ENCODE results near the gene CNOT3. TPM values are rescaled to one million over a fixed set of nuclear protein-coding genes. Genes with fewer than 3 reads are reported as not detected.
"Not testable (repeated sequence)": the region's sequence is repeated elsewhere in the genome, so short reads cannot be mapped to it uniquely, and the experiment has no call there.

Gene CNOT3
- total and polyA plus RNA-seq, 2 experiments from 2014 or later: 39.7 to 47.0 TPM

DNA sequence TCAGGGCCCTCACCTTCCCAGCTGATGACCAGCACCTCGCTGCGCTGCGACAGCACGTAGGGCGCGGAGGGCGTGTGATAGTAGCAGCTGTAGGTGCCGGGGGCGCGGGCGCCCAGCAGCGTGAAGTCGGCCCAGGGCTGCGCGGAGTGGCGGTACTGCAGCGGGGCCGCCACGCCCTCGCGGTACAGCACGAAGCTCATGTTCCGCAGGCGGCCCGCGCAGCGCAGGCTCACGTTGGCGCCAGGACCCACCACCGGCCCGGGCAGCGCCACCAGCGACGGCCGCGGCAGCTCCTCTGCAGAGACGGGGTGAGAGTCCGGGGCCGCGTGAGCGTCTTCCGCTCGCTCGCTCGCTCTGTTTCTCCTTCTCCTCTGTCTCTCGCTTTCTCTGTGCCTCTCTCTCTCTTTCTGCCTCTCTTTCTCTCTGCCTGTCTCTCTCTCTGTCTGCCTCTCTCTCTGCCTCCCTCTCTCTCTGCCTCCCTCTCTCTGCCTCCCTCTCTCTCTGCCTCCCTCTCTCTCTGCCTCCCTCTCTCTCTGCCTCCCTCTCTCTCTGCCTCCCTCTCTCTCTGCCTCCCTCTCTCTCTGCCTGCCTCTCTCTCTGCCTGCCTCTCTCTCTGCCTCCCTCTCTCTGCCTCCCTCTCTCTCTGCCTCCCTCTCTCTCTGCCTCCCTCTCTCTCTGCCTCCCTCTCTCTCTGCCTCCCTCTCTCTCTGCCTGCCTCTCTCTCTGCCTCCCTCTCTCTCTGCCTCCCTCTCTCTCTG is 41.5 kb upstream of the CNOT3 start:
- H3K4me3 ChIP-seq: peak overlapping the region; percentile 76
- Mint-ChIP-seq H3K27me3 (ENCODE audit: insufficient read depth, low read depth, poor library complexity) (peaks cover 36% of the 10 kb centered on the region), H3K9me3 (peaks cover 10% of the 10 kb centered on the region), H3K4me3 (peak overlapping the region; percentile 75)
- H3K4me2 ChIP-seq: peak overlapping the region; percentile 94
- H3K36me3 Mint-ChIP-seq (ENCODE audit: low read depth); H3K9me2 ChIP-seq (ENCODE audit: insufficient read depth); H3F3A ChIP-seq (replicated peaks; ENCODE audit: low read depth); H3K36me3 ChIP-seq (ENCODE audit: insufficient read depth); H3K79me2 ChIP-seq (replicated peaks; ENCODE audit: insufficient read depth); H3K27ac ChIP-seq (ENCODE audit: low read depth); H3K4me1 ChIP-seq (ENCODE audit: insufficient read depth); H3K4me1 Mint-ChIP-seq; H4K20me1 ChIP-seq (replicated peaks; ENCODE audit: insufficient read depth); H3K27ac Mint-ChIP-seq: not testable (repeated sequence)
- DNase-seq (ENCODE audit: low spot score) (peak; percentile 66), ATAC-seq (peak; percentile 88)
- TF ChIP-seq, protein P1, sequence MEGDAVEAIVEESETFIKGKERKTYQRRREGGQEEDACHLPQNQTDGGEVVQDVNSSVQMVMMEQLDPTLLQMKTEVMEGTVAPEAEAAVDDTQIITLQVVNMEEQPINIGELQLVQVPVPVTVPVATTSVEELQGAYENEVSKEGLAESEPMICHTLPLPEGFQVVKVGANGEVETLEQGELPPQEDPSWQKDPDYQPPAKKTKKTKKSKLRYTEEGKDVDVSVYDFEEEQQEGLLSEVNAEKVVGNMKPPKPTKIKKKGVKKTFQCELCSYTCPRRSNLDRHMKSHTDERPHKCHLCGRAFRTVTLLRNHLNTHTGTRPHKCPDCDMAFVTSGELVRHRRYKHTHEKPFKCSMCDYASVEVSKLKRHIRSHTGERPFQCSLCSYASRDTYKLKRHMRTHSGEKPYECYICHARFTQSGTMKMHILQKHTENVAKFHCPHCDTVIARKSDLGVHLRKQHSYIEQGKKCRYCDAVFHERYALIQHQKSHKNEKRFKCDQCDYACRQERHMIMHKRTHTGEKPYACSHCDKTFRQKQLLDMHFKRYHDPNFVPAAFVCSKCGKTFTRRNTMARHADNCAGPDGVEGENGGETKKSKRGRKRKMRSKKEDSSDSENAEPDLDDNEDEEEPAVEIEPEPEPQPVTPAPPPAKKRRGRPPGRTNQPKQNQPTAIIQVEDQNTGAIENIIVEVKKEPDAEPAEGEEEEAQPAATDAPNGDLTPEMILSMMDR (conservative IDR thresholded peaks at IDR 0.05; ENCODE audit: low read depth in 2 of 2): 0 out of 4 replicates have a peak, but pooled peaks of 1 of the 2 experiments have one; percentile 8
- peaks cover 41% of the 10 kb centered on the region for H3K27me3 ChIP-seq (ENCODE audit: insufficient read depth)
- H2AFZ ChIP-seq: peak overlapping the region; percentile 66; the same call in 1 of the 2 replicates

DNA sequence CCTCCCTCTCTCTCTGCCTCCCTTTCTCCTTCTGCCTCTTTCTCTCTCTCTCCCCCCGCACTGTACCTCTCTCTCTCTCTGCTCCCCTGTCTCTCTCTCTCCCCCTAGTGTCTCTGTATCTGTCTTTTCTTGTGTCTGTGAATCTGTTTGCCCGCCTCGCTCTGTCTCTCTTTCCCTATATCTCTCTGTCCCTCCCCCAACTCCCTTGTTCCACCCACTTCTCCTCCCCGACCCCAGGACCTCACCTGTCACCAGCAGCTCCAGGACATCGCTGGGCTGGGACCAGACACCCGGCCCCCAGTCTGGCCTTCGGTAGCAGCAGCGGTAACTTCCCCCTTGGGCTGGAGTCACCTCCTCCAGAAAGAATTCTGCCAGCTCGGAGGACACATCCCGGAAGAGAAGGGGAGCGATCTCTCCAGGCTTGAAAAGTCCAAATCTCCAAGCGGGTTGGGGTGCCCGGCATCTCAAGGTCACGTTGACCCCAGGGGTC is 40.9 kb upstream of the CNOT3 start:
- peak; percentile 62 for DNase-seq (ENCODE audit: low spot score)
- H3K4me2 ChIP-seq: peak overlapping the region; percentile 94
- TF ChIP-seq EZH2 (IDR thresholded peaks at IDR 0.05; ENCODE audit: low read depth, unreplicated experiment) (peak; percentile 26), NANOG (IDR thresholded peaks at IDR 0.05; ENCODE audit: borderline replicate concordance) (no peak)
- TF ChIP-seq, protein P1 (conservative IDR thresholded peaks at IDR 0.05; ENCODE audit: low read depth in 2 of 2): peak; percentile 21 to 53; a peak in 3 of 4 replicates
- peak; percentile 61 for ATAC-seq
- no peak overlapping the region for H3K27ac ChIP-seq (ENCODE audit: low read depth)
- H3K4me1 ChIP-seq (ENCODE audit: insufficient read depth): peaks cover 6% of the 10 kb centered on the region; the same call in 1 of the 2 replicates
- H4K20me1 ChIP-seq (replicated peaks; ENCODE audit: insufficient read depth): no peaks in the 10 kb centered on the region
- H3K9me2 ChIP-seq (ENCODE audit: insufficient read depth): no peaks in the 10 kb centered on the region
- peaks cover 4% of the 10 kb centered on the region for H3K4me1 Mint-ChIP-seq
- peaks cover 9% of the 10 kb centered on the region; the same call in 1 of the 2 replicates for H3F3A ChIP-seq (replicated peaks; ENCODE audit: low read depth)
- H3K79me2 ChIP-seq (replicated peaks; ENCODE audit: insufficient read depth): no peaks in the 10 kb centered on the region
- peak overlapping the region; percentile 75 for H3K4me3 Mint-ChIP-seq
- peaks cover 41% of the 10 kb centered on the region for H3K27me3 ChIP-seq (ENCODE audit: insufficient read depth)
- no peaks in the 10 kb centered on the region for H3K36me3 ChIP-seq (ENCODE audit: insufficient read depth)
- no peak overlapping the region for H3K27ac Mint-ChIP-seq
- H3K9me3 Mint-ChIP-seq: peaks cover 10% of the 10 kb centered on the region
- H3K4me3 ChIP-seq: peak overlapping the region; percentile 76
- H2AFZ ChIP-seq: peak overlapping the region; percentile 94
- H3K36me3 Mint-ChIP-seq (ENCODE audit: low read depth): peaks cover 7% of the 10 kb centered on the region; the same call in 1 of the 3 replicates
- H3K27me3 Mint-ChIP-seq (ENCODE audit: insufficient read depth, low read depth, poor library complexity): peaks cover 36% of the 10 kb centered on the region
